ENCODE results near the gene CENPX.

The CENPX gene

GRCh38 chr17:81996232-81996756 lies 26.4 kb downstream of the CENPX start:
- no peak for ATAC-seq

DNA sequence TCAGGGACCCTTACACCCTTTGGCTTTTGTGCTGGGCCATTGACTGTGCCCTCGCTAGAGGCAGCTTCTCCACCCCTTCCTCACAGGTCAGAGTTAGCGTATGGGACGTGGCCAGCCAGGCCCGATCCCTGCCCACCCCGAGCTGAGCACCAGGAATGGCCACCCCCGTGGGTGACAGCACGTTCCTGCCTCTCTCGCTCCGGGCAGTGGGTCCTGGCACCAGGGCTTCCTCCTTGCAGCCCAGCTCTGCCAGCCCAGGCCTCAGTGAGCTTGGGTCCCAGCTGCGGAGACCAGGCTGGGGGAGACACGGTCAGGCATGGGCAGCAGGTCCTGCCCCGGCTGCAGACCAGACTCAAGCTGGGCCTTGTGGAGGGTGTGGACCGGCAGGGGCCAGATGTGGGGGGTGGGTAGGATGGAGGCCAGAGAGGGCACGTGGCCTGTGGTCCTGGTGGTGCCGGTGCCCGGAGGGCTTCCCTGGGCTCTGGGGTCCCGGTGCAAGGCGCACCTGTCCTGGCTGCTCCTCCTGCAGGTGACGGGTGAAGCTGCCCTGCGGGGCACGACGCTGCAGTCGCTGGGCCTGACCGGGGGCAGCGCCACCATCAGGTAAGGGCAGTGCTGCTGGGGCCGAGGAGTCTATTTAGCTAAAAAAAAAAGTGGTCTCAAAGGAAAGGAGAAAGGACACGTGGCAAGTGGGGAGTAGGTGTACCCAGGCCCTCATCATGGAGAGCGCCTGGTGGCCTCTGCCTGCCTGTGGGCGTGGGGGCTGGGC lies 27.0 kb downstream of the CENPX start:
- TF ChIP-seq ZNF565 (CRISPR knock-in tag; conservative IDR thresholded peaks at IDR 0.05; ENCODE audit: low read depth) (no peak), CSRNP3 (CRISPR knock-in tag; IDR thresholded peaks at IDR 0.05) (no peak)
- ATAC-seq = no peak

More at GRCh38 chr17:81996232-81996756, 26.4 kb downstream of the CENPX start:
- TF ChIP-seq ZC3H10 (CRISPR knock-in tag; IDR thresholded peaks at IDR 0.05) (no peak), SNAI2 (CRISPR knock-in tag; IDR thresholded peaks at IDR 0.05) (no peak), ISL1 (CRISPR knock-in tag; IDR thresholded peaks at IDR 0.05) (no peak), ZNF8 (CRISPR knock-in tag; IDR thresholded peaks at IDR 0.05) (no peak), GLIS3 (CRISPR knock-in tag; IDR thresholded peaks at IDR 0.05) (no peak), BACH2 (CRISPR knock-in tag; IDR thresholded peaks at IDR 0.05; ENCODE audit: borderline replicate concordance) (no peak), CREB5 (CRISPR knock-in tag; IDR thresholded peaks at IDR 0.05; ENCODE audit: low read depth) (no peak), ZNF565 (CRISPR knock-in tag; conservative IDR thresholded peaks at IDR 0.05; ENCODE audit: low read depth) (no peak), OSR1 (CRISPR knock-in tag; IDR thresholded peaks at IDR 0.05) (no peak), TCF4 (CRISPR knock-in tag; IDR thresholded peaks at IDR 0.05; ENCODE audit: borderline replicate concordance) (no peak), CSRNP3 (CRISPR knock-in tag; IDR thresholded peaks at IDR 0.05) (no peak), ZNF70 (CRISPR knock-in tag; IDR thresholded peaks at IDR 0.05) (no peak), CSDC2 (CRISPR knock-in tag; IDR thresholded peaks at IDR 0.05) (no peak), ARNTL (CRISPR knock-in tag; IDR thresholded peaks at IDR 0.05; ENCODE audit: borderline replicate concordance, low read depth) (no peak), RARB (CRISPR knock-in tag; IDR thresholded peaks at IDR 0.05) (no peak)
- TF ChIP-seq, protein P1, sequence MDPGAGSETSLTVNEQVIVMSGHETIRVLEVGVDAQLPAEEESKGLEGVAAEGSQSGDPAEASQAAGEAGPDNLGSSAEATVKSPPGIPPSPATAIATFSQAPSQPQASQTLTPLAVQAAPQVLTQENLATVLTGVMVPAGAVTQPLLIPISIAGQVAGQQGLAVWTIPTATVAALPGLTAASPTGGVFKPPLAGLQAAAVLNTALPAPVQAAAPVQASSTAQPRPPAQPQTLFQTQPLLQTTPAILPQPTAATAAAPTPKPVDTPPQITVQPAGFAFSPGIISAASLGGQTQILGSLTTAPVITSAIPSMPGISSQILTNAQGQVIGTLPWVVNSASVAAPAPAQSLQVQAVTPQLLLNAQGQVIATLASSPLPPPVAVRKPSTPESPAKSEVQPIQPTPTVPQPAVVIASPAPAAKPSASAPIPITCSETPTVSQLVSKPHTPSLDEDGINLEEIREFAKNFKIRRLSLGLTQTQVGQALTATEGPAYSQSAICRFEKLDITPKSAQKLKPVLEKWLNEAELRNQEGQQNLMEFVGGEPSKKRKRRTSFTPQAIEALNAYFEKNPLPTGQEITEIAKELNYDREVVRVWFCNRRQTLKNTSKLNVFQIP (CRISPR knock-in tag; IDR thresholded peaks at IDR 0.05; ENCODE audit: borderline replicate concordance, low read depth) = no peak
- TF ChIP-seq, protein P2, sequence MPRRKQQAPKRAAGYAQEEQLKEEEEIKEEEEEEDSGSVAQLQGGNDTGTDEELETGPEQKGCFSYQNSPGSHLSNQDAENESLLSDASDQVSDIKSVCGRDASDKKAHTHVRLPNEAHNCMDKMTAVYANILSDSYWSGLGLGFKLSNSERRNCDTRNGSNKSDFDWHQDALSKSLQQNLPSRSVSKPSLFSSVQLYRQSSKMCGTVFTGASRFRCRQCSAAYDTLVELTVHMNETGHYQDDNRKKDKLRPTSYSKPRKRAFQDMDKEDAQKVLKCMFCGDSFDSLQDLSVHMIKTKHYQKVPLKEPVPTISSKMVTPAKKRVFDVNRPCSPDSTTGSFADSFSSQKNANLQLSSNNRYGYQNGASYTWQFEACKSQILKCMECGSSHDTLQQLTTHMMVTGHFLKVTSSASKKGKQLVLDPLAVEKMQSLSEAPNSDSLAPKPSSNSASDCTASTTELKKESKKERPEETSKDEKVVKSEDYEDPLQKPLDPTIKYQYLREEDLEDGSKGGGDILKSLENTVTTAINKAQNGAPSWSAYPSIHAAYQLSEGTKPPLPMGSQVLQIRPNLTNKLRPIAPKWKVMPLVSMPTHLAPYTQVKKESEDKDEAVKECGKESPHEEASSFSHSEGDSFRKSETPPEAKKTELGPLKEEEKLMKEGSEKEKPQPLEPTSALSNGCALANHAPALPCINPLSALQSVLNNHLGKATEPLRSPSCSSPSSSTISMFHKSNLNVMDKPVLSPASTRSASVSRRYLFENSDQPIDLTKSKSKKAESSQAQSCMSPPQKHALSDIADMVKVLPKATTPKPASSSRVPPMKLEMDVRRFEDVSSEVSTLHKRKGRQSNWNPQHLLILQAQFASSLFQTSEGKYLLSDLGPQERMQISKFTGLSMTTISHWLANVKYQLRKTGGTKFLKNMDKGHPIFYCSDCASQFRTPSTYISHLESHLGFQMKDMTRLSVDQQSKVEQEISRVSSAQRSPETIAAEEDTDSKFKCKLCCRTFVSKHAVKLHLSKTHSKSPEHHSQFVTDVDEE (CRISPR knock-in tag; IDR thresholded peaks at IDR 0.05) = no peak

GRCh38 chr17:81994593-81995462 lies 27.9 kb downstream of the CENPX start:
- no peak for ATAC-seq
- no peak for TF ChIP-seq ZNF70 (CRISPR knock-in tag; IDR thresholded peaks at IDR 0.05)
- no peak for TF ChIP-seq BACH2 (CRISPR knock-in tag; IDR thresholded peaks at IDR 0.05; ENCODE audit: borderline replicate concordance)
- no peak for TF ChIP-seq CREB5 (CRISPR knock-in tag; IDR thresholded peaks at IDR 0.05; ENCODE audit: low read depth)
- TF ChIP-seq PPARA (CRISPR knock-in tag; IDR thresholded peaks at IDR 0.05; ENCODE audit: borderline replicate concordance) = no peak
- no peak for TF ChIP-seq RARB (CRISPR knock-in tag; IDR thresholded peaks at IDR 0.05)
- no peak for TF ChIP-seq CSRNP3 (CRISPR knock-in tag; IDR thresholded peaks at IDR 0.05)
- TF ChIP-seq TCF4 (CRISPR knock-in tag; IDR thresholded peaks at IDR 0.05; ENCODE audit: borderline replicate concordance) = no peak
- no peak for TF ChIP-seq ARNTL (CRISPR knock-in tag; IDR thresholded peaks at IDR 0.05; ENCODE audit: borderline replicate concordance, low read depth)
- TF ChIP-seq, protein P2 (CRISPR knock-in tag; IDR thresholded peaks at IDR 0.05) = no peak
- TF ChIP-seq ZNF8 (CRISPR knock-in tag; IDR thresholded peaks at IDR 0.05) = no peak
- no peak for TF ChIP-seq ZC3H10 (CRISPR knock-in tag; IDR thresholded peaks at IDR 0.05)
